Measurements from ENCODE around the gene KCTD15.
A peak's percentile ranks its signal among the peaks of the same experiment; 100 is the strongest.

Gene KCTD15, protein sequence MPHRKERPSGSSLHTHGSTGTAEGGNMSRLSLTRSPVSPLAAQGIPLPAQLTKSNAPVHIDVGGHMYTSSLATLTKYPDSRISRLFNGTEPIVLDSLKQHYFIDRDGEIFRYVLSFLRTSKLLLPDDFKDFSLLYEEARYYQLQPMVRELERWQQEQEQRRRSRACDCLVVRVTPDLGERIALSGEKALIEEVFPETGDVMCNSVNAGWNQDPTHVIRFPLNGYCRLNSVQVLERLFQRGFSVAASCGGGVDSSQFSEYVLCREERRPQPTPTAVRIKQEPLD

GRCh38 chr19:33796164-33796875 lies at the start of gene KCTD15:
Gene KCTD15, plus strand, starts transcription at chr19:33796870. Its CDS starts 3,585 bp downstream, at chr19:33800455.
- peak within 1 kb of the TSS; percentile 95 for H3K27ac ChIP-seq
- TF ChIP-seq, protein P1, sequence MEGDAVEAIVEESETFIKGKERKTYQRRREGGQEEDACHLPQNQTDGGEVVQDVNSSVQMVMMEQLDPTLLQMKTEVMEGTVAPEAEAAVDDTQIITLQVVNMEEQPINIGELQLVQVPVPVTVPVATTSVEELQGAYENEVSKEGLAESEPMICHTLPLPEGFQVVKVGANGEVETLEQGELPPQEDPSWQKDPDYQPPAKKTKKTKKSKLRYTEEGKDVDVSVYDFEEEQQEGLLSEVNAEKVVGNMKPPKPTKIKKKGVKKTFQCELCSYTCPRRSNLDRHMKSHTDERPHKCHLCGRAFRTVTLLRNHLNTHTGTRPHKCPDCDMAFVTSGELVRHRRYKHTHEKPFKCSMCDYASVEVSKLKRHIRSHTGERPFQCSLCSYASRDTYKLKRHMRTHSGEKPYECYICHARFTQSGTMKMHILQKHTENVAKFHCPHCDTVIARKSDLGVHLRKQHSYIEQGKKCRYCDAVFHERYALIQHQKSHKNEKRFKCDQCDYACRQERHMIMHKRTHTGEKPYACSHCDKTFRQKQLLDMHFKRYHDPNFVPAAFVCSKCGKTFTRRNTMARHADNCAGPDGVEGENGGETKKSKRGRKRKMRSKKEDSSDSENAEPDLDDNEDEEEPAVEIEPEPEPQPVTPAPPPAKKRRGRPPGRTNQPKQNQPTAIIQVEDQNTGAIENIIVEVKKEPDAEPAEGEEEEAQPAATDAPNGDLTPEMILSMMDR (conservative IDR thresholded peaks at IDR 0.05) = no peak
- peak; percentile 88 for TF ChIP-seq ZFX (IDR thresholded peaks at IDR 0.05)

DNA sequence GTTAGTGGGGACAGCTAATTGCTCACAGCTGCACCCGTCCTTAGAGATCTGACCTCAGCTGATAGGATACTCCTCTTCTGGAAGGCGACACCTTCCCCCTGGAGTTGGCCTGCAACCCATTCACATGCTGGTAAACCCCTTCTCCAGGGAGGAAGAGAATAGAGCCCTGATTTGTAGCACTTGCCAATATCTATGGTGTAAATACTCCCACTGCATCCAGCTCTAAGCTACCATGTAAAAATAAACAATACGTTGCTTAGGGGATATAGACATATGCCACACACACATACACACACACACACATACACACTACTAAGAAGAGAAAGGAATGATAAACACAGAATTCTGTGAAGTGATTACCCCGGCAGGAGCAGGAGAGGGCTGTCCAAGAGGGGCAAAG lies 49.4 kb upstream of the KCTD15 start:
- H3K27ac ChIP-seq = no peak overlapping the region
- TF ChIP-seq, protein P1 (conservative IDR thresholded peaks at IDR 0.05) = no peak
- no peak for TF ChIP-seq ZFX (IDR thresholded peaks at IDR 0.05)

DNA sequence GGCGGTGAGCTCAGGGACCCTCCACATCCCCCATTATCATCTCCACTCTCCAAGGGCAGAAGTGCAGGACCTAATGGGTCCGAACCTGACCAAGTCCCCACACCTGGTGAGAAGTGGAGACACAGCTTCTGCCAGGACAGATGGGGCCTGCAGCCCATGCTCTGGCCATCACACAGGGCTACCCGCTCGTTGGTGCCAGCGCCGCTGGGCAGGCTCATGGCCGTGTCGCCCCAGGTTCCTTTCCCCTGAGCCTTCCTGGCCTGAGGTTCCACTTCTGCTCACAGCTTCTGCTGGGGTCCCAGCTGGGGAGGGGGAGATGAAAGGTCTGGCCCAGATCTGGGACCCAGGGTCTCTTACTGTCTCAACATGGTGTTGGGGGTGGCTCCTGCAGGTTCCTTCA lies 48.4 kb upstream of the KCTD15 start:
- TF ChIP-seq ZFX (IDR thresholded peaks at IDR 0.05) = no peak
- TF ChIP-seq, protein P1 (conservative IDR thresholded peaks at IDR 0.05) = no peak
- no peak overlapping the region for H3K27ac ChIP-seq

DNA sequence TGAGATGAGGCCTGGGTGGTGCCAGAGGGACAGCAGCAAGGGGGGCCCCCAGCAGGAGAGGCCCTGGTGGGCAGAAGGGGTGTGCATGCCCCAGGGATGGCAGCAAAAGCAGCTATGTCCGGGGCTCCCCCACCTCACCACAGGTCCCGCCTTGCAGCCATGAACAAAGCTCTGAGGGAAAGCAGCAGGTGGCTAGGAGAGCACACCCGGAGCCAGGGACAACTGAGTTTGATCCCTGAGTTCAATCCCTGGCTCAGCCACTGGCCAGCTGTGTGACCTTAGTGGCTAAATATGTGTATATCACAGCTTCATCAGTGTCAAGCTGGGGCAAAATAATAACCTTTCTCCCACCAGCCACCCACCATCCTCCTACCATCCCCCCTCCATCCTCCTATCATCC lies 47.7 kb upstream of the KCTD15 start:
- H3K27ac ChIP-seq = no peak overlapping the region
- TF ChIP-seq ZFX (IDR thresholded peaks at IDR 0.05) = no peak
- TF ChIP-seq, protein P1 (conservative IDR thresholded peaks at IDR 0.05) = no peak

DNA sequence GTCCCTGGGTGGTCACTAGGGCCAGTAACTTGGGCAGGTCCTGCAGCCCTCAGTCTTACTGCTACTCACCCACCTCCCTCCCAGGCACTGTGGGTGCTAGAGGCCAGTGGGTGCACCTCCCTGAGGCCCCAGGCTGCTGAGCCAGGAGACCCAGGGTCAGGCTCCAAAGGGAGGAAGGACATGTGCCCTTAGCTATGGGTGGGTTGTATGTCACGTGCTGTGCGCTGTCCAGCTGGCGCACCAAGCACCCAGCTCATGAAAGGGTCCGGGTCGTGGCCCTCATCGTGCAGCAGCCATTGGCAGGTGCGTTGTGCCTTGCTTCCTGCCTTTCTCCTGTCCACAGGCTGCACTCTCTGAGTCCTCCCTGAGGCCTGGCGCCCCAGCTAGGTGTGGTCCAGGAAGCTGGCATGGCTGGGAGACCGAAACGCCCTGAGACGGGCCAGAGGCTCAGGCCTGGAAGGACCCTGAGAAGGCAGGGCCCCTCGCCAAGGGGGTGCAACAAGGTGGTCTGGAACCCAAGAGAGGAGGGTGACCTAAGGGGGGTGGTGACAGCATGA lies 47.0 kb upstream of the KCTD15 start:
- no peak for TF ChIP-seq ZFX (IDR thresholded peaks at IDR 0.05)
- TF ChIP-seq, protein P1 (conservative IDR thresholded peaks at IDR 0.05) = no peak
- H3K27ac ChIP-seq = no peak overlapping the region

DNA sequence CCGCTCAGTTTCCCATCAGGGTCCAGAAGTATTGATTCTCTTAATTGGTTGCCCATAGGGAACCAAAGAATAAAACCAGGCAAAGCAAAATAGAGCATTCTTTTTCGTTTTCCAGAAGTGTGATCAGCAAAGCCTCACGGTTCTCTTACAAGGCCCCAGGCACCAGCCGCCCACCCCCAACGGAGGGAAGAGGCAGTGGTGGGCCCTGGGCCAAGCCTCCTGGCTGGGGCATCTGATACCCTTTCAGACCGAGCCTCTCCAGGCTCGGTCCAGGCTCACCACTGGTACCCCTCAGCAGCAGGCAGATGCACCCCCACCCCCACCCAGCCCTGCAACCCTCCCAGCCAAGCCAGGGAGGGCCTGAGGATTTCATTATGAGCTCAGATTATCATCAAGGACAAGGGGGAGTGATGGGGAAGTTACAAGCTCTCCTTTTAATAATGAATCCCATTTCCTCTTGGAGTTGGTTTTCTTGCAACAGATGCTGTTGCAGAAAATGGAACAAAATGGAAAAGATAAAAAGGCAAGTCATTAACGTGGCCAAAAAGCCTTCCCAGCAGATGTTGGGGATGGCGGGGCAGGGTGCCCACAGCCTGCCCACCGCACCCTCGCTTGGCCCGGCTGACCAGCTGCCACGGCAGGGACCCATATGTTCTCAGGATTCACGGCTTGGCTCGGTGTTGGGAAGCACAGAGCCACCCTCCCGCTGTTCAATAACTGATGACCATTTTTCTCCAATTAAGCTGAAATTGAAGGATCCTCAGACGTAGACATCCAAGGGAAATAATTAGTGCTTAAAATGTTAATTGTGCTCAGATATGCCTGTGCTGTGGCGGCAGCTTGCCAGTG lies 45.9 kb upstream of the KCTD15 start:
- no peak overlapping the region for H3K27ac ChIP-seq
- TF ChIP-seq ZFX (IDR thresholded peaks at IDR 0.05) = no peak
- TF ChIP-seq, protein P1 (conservative IDR thresholded peaks at IDR 0.05) = no peak

Data from C4-2B (cell line).